GM18507 (cell line): ENCODE measurements around the gene PSORS1C2.

Experiments
- DNase-seq: peaks from one replicate; pipeline ENCODE4 v3.0.0; 2011; ENCODE audit warnings: low read depth; ENCODE audit not compliant: insufficient read length; ENCODE audit errors: extremely low spot score
- FAIRE-seq: peaks from 2 replicates; lab custom pipeline; 2011; peaks lifted over from hg19 to GRCh38; lab: Jason Lieb, UNC

The PSORS1C2 gene

DNA sequence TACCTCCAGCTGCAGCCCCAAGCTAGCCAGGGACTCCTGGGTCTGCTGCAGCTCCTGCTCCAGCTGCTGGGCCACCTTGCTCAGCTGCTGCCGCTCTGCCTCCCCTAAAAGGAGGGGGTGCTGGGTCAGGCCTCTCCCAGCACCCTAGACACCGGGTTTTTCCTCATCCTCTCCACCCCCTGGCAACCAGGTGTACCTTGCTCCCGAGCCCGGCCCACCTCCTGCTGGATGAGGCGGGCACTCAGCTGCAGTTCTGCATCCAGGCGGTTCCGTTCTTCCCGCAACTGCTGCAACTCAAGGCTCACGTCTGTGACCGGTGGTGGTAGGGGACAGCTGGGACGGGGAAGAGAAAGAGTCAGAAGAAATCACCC is 6.1 kb upstream of the PSORS1C2 start:
- no peak for FAIRE-seq
- DNase-seq = no peak

DNA sequence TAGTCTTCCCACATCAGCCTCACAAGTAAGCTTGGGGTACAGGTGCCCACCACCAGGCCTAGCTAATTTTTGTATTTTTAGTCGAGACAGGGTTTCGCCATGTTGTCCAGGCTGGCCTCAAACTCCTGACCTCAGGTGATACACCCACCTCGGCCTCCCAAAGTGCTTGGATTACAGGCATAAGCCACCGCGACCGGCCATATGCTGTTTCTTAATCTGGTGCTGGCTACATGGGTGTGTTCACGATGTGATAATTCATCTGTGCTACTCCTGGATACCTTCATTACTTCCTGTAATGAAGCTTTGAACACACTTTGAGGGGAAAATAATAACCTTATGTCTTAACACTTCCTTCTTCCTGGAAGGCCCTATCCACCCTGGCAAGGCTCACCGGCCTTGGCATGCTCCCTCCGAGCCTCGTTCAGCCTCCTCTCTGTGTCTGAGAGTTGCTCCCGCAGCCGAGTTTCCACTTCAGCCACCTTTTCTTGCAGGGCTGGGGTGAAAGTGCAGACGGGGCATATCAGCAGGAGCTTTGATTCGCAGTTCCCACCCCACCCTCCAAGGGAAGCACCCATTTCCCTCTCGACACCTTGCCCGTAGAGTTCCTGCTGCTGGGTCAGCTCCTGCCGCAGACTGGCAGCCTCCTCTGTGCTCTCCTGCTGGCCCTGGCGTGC is 5.6 kb upstream of the PSORS1C2 start:
- FAIRE-seq (no peak), DNase-seq (no peak)

DNA sequence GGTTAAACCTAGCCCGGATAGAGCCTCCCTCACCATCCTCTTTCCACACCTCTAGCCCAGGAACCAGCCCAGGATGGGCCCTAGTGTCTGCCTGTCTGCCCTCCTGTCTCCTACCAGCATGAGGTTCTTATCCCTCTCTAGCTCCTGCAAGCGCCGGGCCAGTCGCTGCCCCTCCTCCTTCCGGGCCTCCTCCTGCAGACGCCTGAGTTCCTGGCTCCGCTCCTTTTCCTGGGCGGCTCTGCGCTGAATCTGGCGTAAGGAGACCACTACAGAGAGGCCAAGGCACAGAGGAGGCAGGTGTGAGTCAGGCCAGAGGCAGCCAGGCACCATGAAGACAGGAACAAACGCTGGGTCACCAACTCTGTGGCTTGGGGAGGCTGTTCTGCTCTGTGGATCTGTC is 4.3 kb upstream of the PSORS1C2 start:
- FAIRE-seq = no peak
- DNase-seq = no peak

DNA sequence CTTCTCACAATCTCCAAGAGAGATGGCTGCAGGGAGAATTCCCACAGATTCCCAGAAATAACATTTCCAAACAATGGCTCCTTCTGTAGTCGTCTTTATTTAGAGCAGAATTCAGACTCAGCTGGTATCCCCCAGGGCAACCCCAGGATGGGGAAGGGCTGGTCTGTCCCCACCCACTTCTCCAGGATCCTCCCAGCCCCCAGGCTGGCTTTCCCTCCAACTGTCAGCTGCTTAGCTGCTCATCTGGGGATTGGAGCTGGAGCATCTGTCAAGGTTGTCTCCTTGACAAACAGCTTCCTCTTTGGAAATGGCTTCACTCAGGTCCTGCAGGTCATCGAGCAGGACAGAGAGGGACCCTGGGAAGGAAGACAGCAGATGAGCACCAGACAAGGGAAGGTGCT is 3.5 kb upstream of the PSORS1C2 start:
- FAIRE-seq (no peak), DNase-seq (no peak)

DNA sequence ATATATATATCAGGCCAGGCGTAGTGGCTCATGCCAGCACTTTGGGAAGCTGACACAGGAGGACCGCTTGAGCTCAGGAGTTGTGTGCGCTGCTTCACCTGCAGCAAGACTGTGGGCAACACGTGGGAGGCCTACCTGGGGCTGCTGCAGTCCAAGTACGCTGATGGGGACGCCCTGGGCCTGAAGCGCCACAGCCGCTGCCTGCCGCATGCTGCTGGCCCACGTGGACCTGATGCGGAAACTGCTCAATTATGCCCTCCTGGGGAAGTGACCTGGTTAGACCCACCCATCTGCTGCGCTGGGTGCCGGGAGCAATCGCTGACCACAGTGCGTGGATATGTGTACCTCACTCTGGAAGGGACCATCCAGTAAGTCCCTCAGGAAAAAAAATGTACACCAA is 1.8 kb upstream of the PSORS1C2 start:
- no peak for DNase-seq
- FAIRE-seq = no peak

DNA sequence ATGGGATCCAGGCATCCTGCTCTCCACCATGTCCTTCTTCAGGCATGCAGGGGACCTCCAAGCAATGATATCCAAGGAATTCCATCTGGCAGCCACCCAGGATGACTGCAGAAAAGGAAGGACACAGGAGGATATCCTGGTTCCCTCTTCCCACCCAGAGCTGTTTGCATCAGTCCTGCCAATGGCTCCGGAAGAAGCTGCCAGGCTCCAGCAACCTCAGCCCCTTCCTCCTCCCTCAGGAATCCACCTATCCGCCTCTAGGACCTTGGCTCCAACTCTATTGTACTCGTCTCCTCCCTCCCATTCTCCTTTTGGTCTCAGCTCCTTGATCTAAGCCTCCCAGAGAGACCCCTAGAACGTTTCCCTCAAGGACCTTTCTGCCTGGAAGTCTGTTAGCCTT is 733 bp upstream of the PSORS1C2 start:
- no peak for FAIRE-seq
- no peak for DNase-seq

DNA sequence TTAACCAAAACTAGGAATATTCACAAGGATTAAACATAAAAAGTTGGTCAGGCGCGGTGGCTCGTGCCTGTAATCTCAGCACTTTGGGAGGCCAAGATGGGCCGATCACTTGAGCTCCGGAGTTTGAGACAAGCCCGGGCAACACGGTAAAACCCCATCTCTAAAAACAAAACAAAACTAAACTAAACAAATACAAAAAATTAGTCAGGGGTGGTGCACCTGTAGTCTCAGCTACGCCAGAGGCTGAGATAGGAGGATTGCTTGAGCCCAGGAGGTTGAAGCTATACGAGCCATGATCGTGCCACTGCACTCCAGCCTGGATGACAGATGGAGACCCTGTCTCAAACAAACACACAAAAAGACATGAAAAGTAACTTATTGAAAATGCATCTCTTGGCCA is 3.2 kb downstream of the PSORS1C2 start:
- FAIRE-seq (no peak), DNase-seq (no peak)

DNA sequence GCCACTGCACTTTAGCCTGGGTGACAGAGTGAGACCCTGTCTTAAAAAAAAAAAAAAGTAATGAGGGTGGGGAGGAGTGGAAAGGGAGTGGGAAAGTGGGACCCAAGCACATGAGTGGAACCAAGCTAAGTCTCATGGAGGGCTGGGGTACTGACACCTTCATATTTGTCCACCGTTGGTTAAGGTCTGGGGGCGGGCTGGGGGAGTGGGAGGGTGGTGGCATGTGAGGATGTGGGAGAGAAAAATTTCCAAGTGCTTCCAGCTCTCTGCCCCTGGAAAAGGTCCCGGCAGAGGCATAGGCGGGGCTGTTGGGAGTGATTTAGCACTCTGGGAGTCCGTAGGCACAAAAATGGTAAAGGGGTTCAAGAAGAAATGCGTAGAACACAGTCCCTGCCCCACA is 6.1 kb downstream of the PSORS1C2 start:
- FAIRE-seq = no peak
- DNase-seq = no peak

DNA sequence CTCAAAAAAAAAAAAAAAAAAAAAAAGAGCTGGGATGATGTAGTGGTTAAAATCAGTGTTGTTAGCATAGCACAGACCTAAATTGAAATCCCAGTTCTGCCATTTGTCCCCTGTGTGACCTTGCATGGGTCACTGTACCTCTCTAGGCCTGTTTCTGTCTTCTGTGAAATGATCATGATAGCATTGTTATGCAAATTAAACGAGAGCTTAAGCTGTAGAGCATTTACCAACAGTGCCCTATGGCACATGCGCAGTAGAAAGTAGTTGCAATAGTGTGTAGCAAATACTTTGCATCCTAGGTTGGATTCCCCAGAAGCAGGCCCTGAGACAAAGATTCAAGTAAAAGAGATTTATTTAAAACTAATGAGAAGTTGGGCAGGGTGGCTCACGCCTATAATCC is 7.3 kb downstream of the PSORS1C2 start:
- FAIRE-seq (no peak), DNase-seq (no peak)

DNA sequence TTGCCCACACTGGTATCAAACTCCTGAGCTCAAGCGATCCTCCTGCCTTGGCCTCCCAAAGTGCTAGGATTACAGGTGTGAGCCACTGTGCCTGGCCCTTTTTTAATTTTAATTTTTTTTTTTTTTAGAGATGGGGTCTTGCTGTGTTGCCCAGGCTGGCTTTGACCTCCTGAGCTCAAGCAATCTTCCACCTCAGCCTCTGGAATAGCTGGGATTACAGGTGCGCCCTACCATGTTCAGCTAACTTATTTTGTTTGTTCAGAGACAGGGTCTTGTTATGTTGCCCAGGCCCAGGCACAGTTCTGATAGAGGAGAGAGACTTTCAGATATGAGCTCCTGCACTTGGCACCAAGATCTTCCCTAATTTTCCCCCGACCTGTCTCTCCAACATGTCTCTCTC is 8.1 kb downstream of the PSORS1C2 start:
- no peak for FAIRE-seq
- no peak for DNase-seq

DNA sequence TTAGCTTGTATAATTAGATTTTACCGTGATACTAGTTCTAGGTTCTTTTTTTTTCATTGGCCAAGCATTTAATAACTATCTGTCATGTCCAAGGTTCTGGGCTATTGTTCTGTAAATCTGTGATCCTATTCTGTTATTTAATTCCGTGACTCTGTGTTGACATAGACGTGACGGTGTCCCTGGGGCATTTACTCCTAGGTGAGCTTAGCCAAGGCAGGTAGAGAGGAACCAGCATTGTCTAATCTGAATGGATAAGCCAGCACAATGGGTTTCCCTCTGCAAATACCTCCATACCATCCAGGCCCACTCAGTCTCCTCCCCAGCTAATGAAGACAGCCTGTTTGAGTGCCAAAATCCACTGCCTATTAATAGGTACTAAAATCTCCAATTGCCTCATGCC is 9.7 kb downstream of the PSORS1C2 start:
- FAIRE-seq = no peak
- DNase-seq = no peak

DNA sequence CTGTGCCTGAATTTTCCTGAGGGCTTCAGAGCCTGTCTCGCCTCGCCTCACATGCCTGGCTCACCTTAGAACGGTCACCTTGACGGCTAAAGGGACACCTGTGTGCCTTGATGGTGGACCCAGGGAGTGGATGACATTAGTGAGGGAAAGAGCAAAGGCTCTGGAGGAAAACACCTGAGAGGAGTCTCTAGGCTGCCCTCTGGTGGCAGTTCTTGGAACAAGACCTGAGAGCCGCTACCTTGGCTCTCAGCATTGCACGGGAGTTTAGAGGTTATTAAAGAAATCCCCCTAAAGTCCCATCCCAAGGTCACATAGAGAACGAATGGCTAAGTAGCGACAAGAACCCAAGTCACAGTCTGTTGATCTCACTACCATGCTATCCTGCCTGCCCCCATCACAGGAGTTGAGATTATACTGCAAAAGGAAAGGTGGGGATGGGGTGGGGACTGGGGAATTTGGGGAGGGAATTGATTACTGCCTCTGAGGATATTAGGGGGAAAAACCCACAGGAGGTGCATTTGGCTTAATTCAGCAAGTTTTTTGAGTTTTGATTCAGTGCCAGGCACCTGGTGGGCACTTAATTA is 10.7 kb downstream of the PSORS1C2 start:
- peak; percentile 73 for FAIRE-seq
- DNase-seq = peak; percentile 45

DNA sequence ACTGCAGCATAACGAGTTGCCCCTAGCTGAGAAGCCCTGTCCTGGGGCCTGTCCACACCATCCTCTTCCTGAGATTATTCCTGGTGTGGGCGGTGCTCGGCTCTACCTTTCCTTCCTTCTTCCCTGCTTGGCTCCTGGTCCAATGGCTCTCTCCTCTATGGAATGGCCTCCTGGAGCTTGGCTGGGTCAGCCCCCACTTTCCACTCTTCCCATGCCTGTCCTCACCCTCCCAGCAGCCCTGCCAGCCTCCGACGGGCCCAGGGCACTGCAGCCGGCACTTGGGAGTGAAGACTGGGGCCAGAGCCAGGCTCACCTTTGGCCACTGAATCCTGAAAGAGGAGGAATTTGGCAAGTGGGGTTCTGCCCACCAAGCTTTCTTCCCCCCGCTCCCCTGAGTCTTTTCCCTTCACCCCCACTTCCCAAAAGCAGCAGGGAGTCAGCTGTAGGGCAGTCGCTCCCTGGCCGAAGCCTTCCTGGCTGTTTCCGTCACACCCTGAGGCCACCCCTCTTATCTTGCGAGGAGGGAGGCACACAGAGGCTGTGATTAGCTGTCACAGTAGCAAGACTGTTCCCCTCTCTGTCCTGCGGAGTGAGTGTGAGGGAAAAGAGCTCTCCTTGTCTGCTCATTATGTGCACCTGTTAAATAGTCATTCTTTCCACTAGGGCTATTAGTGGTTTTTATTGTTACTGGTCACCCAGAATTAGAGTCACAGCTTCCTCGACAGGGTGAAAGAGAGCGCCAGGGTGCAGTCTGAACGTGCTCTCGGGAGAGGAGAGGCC is 12.3 kb downstream of the PSORS1C2 start:
- no peak for FAIRE-seq

DNA sequence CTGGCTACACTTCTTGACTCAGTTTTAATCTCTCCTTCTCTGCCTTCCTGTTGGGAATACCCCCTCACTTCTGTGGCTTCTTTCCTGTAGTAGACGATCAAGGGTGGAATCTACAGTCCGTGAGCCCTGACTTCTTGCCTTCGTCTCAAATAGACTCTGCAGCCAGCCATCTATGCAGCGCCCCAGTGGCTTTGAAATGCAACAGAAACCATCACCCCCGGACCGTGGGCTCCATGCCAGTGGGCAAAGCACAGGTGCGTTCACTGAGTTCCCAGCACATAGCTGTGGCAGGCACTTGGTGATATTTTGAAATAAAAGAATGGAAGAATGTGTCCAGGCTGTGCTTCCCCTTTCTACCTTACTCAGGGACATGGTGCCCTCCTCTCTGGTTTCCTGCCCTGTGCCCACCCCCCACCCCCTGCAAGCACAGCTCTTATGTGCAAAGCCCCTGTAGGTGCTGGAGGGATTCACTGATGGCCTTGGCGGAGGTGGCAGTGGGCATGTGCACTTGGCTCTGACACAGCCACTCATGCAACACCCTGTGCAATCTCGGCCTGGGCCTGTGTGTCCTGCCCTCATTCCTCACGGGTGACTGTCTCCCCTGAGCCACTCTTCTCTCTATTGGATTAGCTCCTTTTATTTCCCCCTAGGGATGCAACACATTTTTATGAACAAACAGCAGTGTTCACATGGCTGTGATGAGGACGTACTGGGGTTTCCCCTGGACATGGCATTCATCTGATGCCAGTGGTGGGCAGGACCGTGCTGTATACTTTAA is 13.1 kb downstream of the PSORS1C2 start:
- FAIRE-seq (no peak), DNase-seq (no peak)

More for the DNA sequence above, 12.3 kb downstream of the PSORS1C2 start:
- DNase-seq = no peak

DNA sequence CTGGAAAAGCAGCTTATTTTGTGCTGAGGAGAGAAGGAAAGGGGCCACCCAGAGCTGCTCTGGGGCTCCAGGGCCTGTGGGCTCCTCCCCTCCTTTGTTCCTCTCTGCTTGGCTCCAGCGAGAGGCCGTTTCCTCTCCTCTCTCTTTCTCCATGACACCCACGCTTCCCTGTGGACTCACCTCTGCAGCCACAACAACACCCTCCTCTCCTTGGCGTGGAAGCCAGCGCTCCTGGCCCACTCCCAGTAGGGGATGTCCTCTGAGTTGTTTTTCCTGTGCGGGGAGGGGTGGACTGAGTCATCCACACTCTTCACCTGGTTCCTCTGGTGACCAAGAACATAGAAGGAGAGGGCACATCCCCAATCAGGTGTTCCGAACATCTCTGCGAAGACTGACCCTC is 13.7 kb downstream of the PSORS1C2 start:
- DNase-seq (no peak), FAIRE-seq (no peak)

DNA sequence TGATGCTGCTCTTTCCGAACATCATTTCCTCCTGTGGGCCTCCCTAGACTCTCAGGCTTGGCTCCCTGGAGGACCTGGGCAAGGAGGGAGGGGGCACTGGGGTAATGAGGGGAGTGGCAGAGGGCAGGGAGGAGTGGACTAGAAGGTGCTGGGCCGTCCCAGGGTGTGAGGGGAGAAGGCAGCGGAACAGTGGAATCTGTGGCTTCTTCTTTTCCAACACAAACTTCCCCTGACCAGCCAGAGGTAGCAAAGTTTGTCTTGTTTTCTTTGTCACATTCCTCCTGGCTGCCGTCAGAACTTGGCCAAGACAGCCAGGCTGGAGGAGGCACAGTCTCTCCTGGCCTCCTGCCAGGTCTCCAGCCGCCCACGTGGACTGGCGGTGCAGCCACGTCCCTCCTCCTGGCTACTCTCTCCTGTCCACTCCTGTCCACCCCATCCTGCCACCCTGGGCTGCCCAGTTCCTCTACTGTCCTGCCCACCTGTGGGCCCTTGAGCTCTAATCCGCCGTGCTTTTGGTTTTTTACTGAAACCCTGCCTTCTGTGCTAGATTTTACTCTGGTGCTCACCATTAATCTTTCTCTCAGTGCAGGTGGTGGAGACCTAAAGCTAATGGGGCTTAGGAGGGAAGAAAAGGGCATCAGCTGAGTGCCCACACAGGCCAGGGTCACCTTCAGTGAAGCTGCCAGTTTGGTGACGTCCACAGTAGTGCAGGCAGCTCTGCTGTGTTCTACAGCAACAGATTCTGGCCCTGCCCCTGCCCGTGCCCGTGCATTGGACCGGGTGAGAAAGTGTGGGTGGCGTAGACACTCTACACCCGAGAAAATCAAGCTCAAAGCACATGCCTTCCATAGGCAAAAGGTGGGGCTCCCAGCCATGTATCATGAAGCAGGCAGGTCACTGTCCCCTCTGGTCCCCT is 15.8 kb downstream of the PSORS1C2 start:
- DNase-seq (no peak), FAIRE-seq (no peak)

DNA sequence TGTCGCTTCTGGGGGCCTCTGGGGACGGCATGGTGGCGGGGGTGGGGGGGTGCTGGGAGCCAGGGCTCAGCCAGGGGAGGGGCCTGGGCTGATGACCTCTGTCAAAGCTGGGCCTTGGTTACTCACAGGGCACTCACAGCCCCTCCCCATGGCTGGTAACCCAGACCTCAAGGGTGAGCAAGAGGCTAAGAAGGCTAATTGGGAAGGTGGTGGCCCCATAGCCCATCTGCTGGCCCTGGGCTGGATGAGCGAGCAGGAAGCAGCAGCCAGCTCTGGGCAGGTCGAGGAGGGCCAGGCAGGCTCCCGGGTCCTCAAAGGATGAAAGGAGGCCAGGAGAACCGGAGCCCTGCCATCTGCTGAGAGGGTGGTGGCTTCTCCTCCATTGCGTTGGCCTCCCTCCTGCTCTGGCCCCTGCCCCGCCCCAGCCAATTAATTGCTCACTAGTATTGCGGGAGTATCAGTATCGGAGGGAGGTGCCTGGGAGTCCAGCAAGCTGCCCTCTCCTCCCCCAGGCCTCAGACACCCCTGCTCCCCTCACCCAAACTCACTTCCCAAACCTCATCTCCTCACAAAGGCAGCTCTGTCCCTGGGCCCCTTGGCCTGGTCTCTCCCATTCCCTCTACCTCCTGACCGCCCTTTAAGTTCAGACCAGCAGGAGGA is 17.6 kb downstream of the PSORS1C2 start:
- no peak for DNase-seq
- no peak for FAIRE-seq

DNA sequence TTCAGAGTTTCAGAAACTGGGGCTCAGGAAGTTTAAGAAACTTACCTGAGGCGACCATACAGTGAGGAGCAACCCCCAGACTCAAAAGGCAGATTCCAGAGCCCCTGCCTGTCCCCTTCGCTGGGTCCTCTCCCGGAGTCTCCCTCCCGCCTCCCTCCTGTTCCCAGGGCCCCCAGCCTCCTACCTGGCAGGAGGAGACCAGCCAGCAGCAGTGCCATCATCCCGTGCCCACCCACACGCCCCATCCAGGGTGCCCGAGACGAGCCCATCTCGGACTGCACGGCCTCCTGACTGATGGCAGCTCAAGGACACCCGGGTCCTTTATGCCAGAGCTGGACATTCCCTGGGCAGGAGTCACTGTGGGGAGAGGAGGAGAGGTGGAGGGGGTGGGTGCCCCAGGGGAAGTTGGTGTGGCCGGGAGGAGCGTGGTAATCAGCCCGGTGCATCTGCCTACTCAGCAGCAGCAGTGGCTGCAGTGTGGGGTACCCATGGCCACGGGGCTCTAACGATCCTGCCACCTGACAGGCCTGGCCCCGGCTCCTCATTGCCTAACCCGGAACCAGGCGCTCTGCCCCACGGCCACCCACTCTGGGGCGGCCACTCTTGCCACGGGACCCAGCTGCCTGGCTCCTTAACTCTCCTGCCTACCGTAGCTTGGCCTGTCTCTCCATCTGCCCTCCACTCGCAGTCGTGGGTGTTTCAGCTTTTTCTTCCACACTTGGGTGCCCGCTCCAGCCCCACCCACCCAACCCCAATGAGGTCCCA is 18.5 kb downstream of the PSORS1C2 start, which contains the start of gene CDSN:
TSS of gene CDSN (minus strand) at position 296 of the 765 bp plus-strand sequence. CDS start at position 269, 27 bp downstream.
- DNase-seq = no peak
- no peak for FAIRE-seq
